ENCODE measurements around the gene CHTOP. TPM values are rescaled to one million over a fixed set of nuclear protein-coding genes. Genes with fewer than 3 reads are reported as not detected.

Gene CHTOP
- total RNA-seq, 1 donor from 2014 or later, result 75.5 TPM

DNA sequence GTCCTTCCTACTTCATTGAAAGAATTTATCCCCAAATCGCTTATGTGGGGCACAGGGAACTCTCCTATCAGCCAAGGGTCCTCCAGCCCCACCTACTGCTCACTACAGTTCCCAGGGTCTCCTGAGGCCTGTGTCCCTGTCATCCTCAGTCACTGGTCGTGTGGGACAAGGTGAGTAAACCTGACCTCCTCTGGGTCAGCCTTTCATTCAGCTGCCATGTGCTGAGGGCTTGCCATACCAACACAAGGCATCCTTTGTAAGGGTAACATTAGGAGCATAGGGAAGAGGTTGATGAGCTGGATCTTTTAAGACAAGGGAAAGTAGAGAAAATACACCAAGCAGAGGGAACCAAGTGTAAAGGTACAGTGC is 13.5 kb downstream of the CHTOP start:
- Histone ChIP-seq H3K36me3 (peaks cover 47% of the 10 kb centered on the region), H3K4me1 (peaks cover 54% of the 10 kb centered on the region), H3K9me3 (replicated peaks) (no peaks in the 10 kb centered on the region), H3K27ac (replicated peaks) (peak overlapping the region; percentile 48), H3K4me3 (no peak overlapping the region), H3K27me3 (ENCODE audit: low read depth) (no peaks in the 10 kb centered on the region)
- intact Hi-C loops (cut with micrococcal nuclease), result no loop called here
- TF ChIP-seq, protein P1, sequence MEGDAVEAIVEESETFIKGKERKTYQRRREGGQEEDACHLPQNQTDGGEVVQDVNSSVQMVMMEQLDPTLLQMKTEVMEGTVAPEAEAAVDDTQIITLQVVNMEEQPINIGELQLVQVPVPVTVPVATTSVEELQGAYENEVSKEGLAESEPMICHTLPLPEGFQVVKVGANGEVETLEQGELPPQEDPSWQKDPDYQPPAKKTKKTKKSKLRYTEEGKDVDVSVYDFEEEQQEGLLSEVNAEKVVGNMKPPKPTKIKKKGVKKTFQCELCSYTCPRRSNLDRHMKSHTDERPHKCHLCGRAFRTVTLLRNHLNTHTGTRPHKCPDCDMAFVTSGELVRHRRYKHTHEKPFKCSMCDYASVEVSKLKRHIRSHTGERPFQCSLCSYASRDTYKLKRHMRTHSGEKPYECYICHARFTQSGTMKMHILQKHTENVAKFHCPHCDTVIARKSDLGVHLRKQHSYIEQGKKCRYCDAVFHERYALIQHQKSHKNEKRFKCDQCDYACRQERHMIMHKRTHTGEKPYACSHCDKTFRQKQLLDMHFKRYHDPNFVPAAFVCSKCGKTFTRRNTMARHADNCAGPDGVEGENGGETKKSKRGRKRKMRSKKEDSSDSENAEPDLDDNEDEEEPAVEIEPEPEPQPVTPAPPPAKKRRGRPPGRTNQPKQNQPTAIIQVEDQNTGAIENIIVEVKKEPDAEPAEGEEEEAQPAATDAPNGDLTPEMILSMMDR (IDR thresholded peaks at IDR 0.05; ENCODE audit: borderline replicate concordance), result no peak
- DNase-seq, result no peak

DNA sequence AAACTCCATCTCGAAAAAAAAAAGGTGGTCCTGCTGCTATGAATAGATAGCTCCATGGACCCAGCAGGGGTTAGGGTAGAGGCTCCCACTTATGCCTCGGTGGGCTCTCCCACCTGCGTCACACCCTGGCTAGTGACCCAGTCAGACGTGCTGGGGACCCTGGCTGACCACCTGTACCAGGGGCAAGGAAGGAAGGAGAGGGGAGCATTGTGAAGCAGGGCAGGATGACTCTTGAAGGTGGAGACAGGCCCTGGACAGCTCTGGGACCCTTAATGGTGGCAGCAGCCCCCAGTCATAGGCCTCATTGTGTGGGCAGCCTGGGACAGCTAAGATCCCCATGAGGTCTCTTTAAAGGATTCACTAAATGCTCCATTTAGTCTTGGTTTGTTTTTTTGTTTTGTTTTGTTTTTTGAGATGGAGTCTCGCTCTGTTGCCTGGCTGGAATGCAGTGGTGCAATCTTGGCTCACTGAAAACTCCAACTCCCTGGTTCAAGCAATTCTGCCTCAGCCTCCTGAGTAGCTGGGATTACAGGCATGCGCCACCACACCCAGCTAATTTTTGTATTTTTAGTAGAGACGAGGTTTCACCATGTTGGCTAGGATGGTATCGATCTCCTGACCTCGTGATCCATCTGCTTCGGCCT is 14.3 kb downstream of the CHTOP start:
- no peak overlapping the region for H3K4me3 ChIP-seq
- peaks cover 46% of the 10 kb centered on the region for H3K4me1 ChIP-seq
- H3K9me3 ChIP-seq (replicated peaks), result no peaks in the 10 kb centered on the region
- TF ChIP-seq, protein P1 (IDR thresholded peaks at IDR 0.05; ENCODE audit: borderline replicate concordance), result no peak
- no peaks in the 10 kb centered on the region for H3K27me3 ChIP-seq (ENCODE audit: low read depth)
- peak overlapping the region; percentile 48 for H3K27ac ChIP-seq (replicated peaks)
- intact Hi-C loops (cut with micrococcal nuclease), result no loop called here
- H3K36me3 ChIP-seq, result peaks cover 39% of the 10 kb centered on the region
- no peak for DNase-seq

GRCh38 chr1:153649137-153649862 is 15.4 kb downstream of the CHTOP start:
- intact Hi-C loops (cut with micrococcal nuclease), result no loop called here
- peak overlapping the region; percentile 38 for H3K27ac ChIP-seq (replicated peaks)
- H3K27me3 ChIP-seq (ENCODE audit: low read depth), result no peaks in the 10 kb centered on the region

DNA sequence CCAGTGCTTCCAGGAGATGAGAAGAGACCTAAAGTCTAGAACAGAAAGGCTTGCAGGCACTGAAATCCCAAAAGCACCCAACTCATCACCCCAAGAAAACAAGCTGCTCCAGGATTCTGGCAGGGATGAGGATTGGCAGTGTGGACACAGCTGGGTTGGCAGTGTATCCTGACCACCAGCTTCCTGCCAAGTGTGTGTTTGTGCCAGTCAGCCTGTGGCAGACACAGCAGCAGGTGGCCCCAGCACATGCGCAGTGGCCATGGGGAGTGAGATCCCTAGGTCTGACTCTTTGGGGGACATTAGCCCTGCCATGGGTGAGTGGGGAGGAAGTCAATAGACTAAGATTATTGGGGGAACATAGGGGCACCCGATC is 16.0 kb downstream of the CHTOP start:
- no peak overlapping the region for H3K4me3 ChIP-seq
- peak; percentile 59 for DNase-seq
- H3K36me3 ChIP-seq, result peaks cover 22% of the 10 kb centered on the region
- peak overlapping the region; percentile 38 for H3K27ac ChIP-seq (replicated peaks)
- no peaks in the 10 kb centered on the region for H3K9me3 ChIP-seq (replicated peaks)
- TF ChIP-seq, protein P1 (IDR thresholded peaks at IDR 0.05; ENCODE audit: borderline replicate concordance), result no peak
- intact Hi-C loops (cut with micrococcal nuclease), result no loop called here
- peaks cover 29% of the 10 kb centered on the region for H3K4me1 ChIP-seq
- H3K27me3 ChIP-seq (ENCODE audit: low read depth), result no peaks in the 10 kb centered on the region

More at GRCh38 chr1:153649137-153649862, 15.4 kb downstream of the CHTOP start:
- no peak overlapping the region for H3K4me3 ChIP-seq
- DNase-seq, result no peak
- TF ChIP-seq, protein P1 (IDR thresholded peaks at IDR 0.05; ENCODE audit: borderline replicate concordance), result no peak
- no peaks in the 10 kb centered on the region for H3K9me3 ChIP-seq (replicated peaks)
- peaks cover 27% of the 10 kb centered on the region for H3K36me3 ChIP-seq
- peaks cover 34% of the 10 kb centered on the region for H3K4me1 ChIP-seq

DNA sequence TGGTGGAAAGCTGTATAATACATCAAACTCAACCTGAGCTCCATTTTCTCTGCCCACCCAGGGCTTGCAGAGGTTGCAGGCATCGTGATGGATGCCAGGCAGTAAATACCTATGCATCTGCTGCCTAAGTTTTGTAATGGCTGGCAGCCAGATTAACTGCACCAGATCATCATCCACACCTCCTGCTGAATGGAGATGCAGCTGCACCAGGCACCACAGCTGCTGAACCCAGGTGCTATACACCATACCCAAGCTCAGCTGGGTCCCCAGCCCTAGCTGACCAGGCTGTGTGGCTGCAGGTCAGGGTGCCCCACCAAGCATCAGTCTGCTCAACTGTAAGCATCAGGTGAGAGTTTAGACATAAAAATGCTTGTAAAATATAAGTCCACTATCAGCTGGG is 17.9 kb downstream of the CHTOP start:
- intact Hi-C loops (cut with micrococcal nuclease), result no loop called here

More for the DNA sequence above, 17.9 kb downstream of the CHTOP start:
- no peak for DNase-seq
- Histone ChIP-seq H3K4me1 (peaks cover 19% of the 10 kb centered on the region), H3K27ac (replicated peaks) (no peak overlapping the region), H3K27me3 (ENCODE audit: low read depth) (no peaks in the 10 kb centered on the region), H3K36me3 (peaks cover 3% of the 10 kb centered on the region), H3K4me3 (no peak overlapping the region), H3K9me3 (replicated peaks) (no peaks in the 10 kb centered on the region)
- TF ChIP-seq, protein P1 (IDR thresholded peaks at IDR 0.05; ENCODE audit: borderline replicate concordance), result no peak

All from left ventricle myocardium inferior (tissue), 1 donor.